ENCODE data around the gene PEA15. TPM values are rescaled to one million over a fixed set of nuclear protein-coding genes. Genes with fewer than 3 reads are reported as not detected.
A peak's percentile ranks its signal among the peaks of the same experiment; 100 is the strongest.

Gene PEA15
- total and polyA plus RNA-seq, 9 of the 15 experiments (the other 6 are each of a cell fraction or from before 2014, with no cell fraction given) = 8.2 to 175 (median 35.4) TPM

DNA sequence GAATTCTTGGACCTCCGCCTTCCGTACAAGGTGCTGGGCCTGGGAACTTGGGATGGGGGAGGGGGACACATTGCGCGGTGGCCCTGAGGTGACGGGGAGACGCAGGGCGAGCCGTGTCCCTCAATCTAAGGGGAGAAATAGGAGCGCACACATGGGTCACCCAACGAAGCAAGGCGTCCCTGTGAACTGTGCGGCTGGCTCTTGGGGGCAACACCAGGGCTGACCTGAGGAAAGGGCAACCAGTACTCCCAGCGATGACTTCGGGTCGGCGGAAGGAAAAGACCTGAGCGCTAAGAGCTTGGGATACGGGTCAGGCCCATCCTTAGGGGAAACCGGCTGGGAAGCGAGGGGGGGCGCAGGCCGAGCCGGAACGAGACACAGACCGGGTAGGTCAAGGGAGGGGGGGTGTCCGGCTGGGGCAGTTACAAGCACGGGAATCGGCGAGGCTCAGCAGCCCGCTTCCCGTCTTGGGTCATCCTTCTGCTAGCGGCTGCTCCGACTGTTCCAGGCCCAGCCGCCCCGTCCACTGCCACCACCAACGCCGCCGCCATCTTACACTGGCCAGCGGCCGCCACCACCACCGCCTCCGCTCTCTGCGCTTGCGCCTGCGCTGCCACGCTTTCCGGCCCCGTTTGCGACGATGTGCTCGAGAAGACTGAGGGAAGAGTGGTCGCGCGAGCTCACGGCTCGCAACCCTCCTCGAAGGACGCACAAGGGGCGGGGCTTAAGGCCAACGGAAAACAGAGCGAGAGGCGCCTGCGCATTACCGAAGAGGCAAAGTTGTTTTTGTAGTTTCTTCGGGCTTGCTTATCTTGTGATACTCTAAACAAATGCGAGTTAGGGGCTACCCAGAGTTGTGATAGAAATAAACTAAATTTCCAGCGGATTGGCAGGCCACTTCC lies 57.0 kb downstream of the PEA15 start, which contains the start of gene DCAF8 (continued):
- TF ChIP-seq ZNF583 (CRISPR knock-in tag; IDR thresholded peaks at IDR 0.05) (peak; percentile 36; the same call in 1 of the 2 replicates), CBX3 (IDR thresholded peaks at IDR 0.05; ENCODE audit: borderline replicate concordance in 1 of 2, low read length in 2 of 2) (peak in 1 of 2 experiments; percentile 68; a peak in 2 of 3 replicates), ZNF830 (CRISPR knock-in tag; IDR thresholded peaks at IDR 0.05) (no peak), NFE2L1 (tag; IDR thresholded peaks at IDR 0.05; ENCODE audit: borderline replicate concordance, low read depth) (no peak), ELF2 (CRISPR knock-in tag; IDR thresholded peaks at IDR 0.05) (no peak), TARDBP (IDR thresholded peaks at IDR 0.05) (peak; percentile 79; the same call in 1 of the 2 replicates), SMAD3 (CRISPR knock-in tag; conservative IDR thresholded peaks at IDR 0.05) (no peak), ZNF224 (CRISPR knock-in tag; IDR thresholded peaks at IDR 0.05) (no peak), IFI16 (CRISPR knock-in tag; IDR thresholded peaks at IDR 0.05) (no peak), CLOCK (CRISPR knock-in tag; IDR thresholded peaks at IDR 0.05; ENCODE audit: borderline replicate concordance) (no peak), MXI1 (IDR thresholded peaks at IDR 0.05; ENCODE audit: low read depth, low read length) (no peak), TEAD1 (CRISPR knock-in tag; IDR thresholded peaks at IDR 0.05) (peak; percentile 15 to 66; a peak in 3 of 4 replicates), TCF3 (CRISPR knock-in tag; IDR thresholded peaks at IDR 0.05) (no peak; the same call in 1 of the 2 replicates), ZNF444 (CRISPR knock-in tag; IDR thresholded peaks at IDR 0.05) (no peak), MAFF (IDR thresholded peaks at IDR 0.05; ENCODE audit: low read length) (no peak), ZNF175 (CRISPR knock-in tag; IDR thresholded peaks at IDR 0.05; ENCODE audit: low read depth) (no peak), ZNF445 (CRISPR knock-in tag; IDR thresholded peaks at IDR 0.05; ENCODE audit: low read depth) (no peak), ZNF77 (CRISPR knock-in tag; IDR thresholded peaks at IDR 0.05) (no peak), CSDE1 (IDR thresholded peaks at IDR 0.05) (peak in 1 of 2 experiments; percentile 64; a peak in 2 of 4 replicates), SMAD4 (CRISPR knock-in tag; conservative IDR thresholded peaks at IDR 0.05) (peak; percentile 46; the same call in 1 of the 2 replicates), RAD21 (CRISPR knock-in tag; conservative IDR thresholded peaks at IDR 0.05 in 1 of 2, IDR thresholded peaks at IDR 0.05 in 1 of 2) (no peak), NR2F6 (CRISPR knock-in tag; IDR thresholded peaks at IDR 0.05) (peak; percentile 37; the same call in 1 of the 2 replicates)
- TF ChIP-seq, protein P1, sequence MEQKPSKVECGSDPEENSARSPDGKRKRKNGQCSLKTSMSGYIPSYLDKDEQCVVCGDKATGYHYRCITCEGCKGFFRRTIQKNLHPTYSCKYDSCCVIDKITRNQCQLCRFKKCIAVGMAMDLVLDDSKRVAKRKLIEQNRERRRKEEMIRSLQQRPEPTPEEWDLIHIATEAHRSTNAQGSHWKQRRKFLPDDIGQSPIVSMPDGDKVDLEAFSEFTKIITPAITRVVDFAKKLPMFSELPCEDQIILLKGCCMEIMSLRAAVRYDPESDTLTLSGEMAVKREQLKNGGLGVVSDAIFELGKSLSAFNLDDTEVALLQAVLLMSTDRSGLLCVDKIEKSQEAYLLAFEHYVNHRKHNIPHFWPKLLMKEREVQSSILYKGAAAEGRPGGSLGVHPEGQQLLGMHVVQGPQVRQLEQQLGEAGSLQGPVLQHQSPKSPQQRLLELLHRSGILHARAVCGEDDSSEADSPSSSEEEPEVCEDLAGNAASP (IDR thresholded peaks at IDR 0.05) = no peak
- TF ChIP-seq, protein P2, sequence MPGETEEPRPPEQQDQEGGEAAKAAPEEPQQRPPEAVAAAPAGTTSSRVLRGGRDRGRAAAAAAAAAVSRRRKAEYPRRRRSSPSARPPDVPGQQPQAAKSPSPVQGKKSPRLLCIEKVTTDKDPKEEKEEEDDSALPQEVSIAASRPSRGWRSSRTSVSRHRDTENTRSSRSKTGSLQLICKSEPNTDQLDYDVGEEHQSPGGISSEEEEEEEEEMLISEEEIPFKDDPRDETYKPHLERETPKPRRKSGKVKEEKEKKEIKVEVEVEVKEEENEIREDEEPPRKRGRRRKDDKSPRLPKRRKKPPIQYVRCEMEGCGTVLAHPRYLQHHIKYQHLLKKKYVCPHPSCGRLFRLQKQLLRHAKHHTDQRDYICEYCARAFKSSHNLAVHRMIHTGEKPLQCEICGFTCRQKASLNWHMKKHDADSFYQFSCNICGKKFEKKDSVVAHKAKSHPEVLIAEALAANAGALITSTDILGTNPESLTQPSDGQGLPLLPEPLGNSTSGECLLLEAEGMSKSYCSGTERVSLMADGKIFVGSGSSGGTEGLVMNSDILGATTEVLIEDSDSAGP (CRISPR knock-in tag; IDR thresholded peaks at IDR 0.05) = no peak
